ENCODE data around the gene ITIH5.

Gene ITIH5

DNA sequence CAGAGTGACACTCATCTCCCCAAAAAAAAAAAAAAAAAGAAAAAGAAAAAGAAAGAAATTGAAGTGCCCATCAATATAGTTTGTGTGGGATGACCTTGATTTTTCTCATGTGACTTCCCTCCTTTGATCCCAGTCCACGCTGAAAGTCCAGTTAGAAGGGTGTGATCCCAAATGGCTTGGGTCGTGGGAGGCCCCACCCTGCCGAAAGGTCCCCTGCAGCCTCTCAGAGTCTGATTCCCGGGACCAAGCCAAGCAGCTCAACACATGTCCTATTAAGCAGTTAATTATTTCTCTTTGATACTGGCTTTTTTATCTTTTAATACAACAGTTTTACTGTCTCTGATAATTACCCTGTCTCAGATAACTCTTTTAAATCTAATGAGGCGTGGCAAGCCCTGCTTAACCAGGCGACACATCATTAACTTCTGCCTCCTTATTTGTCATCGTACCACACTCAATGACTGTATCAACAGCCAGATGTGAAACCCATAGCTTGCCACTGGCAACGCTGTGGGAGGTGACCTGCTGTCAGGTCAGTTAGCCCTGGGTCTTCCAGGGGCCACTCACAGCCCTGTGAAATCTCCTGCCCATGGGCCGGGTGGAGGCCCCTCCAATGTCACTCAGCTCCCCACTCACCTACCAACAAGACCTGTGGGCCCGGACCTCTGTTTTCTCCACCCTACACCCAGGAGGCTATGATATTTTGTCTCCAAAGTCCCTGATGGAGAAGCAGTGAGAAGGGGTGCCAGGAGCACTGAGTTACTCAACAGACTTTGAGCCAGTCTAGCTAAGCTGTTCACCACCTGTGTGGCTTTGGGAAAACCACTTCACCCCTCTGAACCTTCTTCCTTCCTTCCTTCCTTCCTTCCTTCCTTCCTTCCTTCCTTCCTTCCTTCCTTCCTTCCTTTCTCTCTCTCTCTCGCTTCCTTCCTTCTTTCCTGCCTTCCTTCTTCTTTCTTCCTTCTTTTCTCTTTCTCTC is 146.0 kb downstream of the ITIH5 start:
- Mint-ChIP-seq H3K27me3 (peaks cover 0 to 8% of the 10 kb centered on the region in 2 donors), H3K9me3 (no peaks in the 10 kb centered on the region), H3K36me3 (ENCODE audit: insufficient read depth) (no peaks in the 10 kb centered on the region), H3K27ac (peak overlapping the region in 1 of 2 donors; percentile 39), H3K4me1 (ENCODE audit: low read depth in 2 of 2) (peaks cover 13 to 17% of the 10 kb centered on the region in 2 donors), H3K4me3 (no peak overlapping the region)
- ATAC-seq (replicated peaks), result no peak
- DNase-seq, result no peak

GRCh38 chr10:7519351-7519750 is 147.4 kb downstream of the ITIH5 start:
- ATAC-seq (replicated peaks), result no peak
- Mint-ChIP-seq H3K4me1 (ENCODE audit: low read depth in 2 of 2) (peaks cover 10 to 19% of the 10 kb centered on the region in 2 donors), H3K9me3 (no peaks in the 10 kb centered on the region), H3K27ac (peak overlapping the region in 1 of 2 donors; percentile 76), H3K4me3 (no peak overlapping the region), H3K27me3 (no peaks in the 10 kb centered on the region), H3K36me3 (ENCODE audit: insufficient read depth) (no peaks in the 10 kb centered on the region)
- DNase-seq, result no peak

- Mint-ChIP-seq H3K4me1 (ENCODE audit: low read depth in 2 of 2) (peaks cover 11 to 26% of the 10 kb centered on the region in 2 donors), H3K36me3 (ENCODE audit: insufficient read depth) (no peaks in the 10 kb centered on the region), H3K4me3 (no peak overlapping the region), H3K27me3 (no peaks in the 10 kb centered on the region), H3K9me3 (no peaks in the 10 kb centered on the region), H3K27ac (peak overlapping the region; percentile 8 to 64)
- ATAC-seq (replicated peaks) (no peak), DNase-seq (no peak)
These were observed 148.1 kb downstream of the ITIH5 start for GRCh38 chr10:7518693-7519092.

- no peak overlapping the region for H3K27ac Mint-ChIP-seq
- no peak for DNase-seq
- peaks cover 11 to 33% of the 10 kb centered on the region in 2 donors for H3K4me1 Mint-ChIP-seq (ENCODE audit: low read depth in 2 of 2)
- H3K4me3 Mint-ChIP-seq, result no peak overlapping the region
- H3K36me3 Mint-ChIP-seq (ENCODE audit: insufficient read depth), result peaks cover 3% of the 10 kb centered on the region
- H3K9me3 Mint-ChIP-seq, result peaks cover 2 to 3% of the 10 kb centered on the region in 2 donors
- no peaks in the 10 kb centered on the region for H3K27me3 Mint-ChIP-seq
- ATAC-seq (replicated peaks), result no peak
These were observed 151.3 kb downstream of the ITIH5 start for GRCh38 chr10:7515439-7515838.

GRCh38 chr10:7513936-7514335 is 152.8 kb downstream of the ITIH5 start:
- Mint-ChIP-seq H3K4me1 (ENCODE audit: low read depth in 2 of 2) (peaks cover 14 to 33% of the 10 kb centered on the region in 2 donors), H3K27me3 (no peaks in the 10 kb centered on the region), H3K9me3 (peaks cover 10 to 14% of the 10 kb centered on the region in 2 donors), H3K36me3 (ENCODE audit: insufficient read depth) (peaks cover 3% of the 10 kb centered on the region), H3K27ac (peak overlapping the region; percentile 7 to 75), H3K4me3 (peak overlapping the region in 1 of 2 donors; percentile 39)
- DNase-seq (no peak), ATAC-seq (replicated peaks) (no peak)

GRCh38 chr10:7513455-7513854 is 153.3 kb downstream of the ITIH5 start:
- no peaks in the 10 kb centered on the region for H3K27me3 Mint-ChIP-seq
- peak overlapping the region in 1 of 2 donors; percentile 39 for H3K4me3 Mint-ChIP-seq
- peaks cover 3% of the 10 kb centered on the region for H3K36me3 Mint-ChIP-seq (ENCODE audit: insufficient read depth)
- ATAC-seq (replicated peaks), result no peak
- H3K27ac Mint-ChIP-seq, result peak overlapping the region; percentile 7 to 75
- peaks cover 10 to 14% of the 10 kb centered on the region in 2 donors for H3K9me3 Mint-ChIP-seq
- peaks cover 17 to 37% of the 10 kb centered on the region in 2 donors for H3K4me1 Mint-ChIP-seq (ENCODE audit: low read depth in 2 of 2)
- no peak for DNase-seq

- peak; percentile 7 for ATAC-seq (replicated peaks)
These were observed 154.3 kb downstream of the ITIH5 start for GRCh38 chr10:7512487-7512886.

GRCh38 chr10:7511612-7512011 is 155.2 kb downstream of the ITIH5 start:
- Mint-ChIP-seq H3K27me3 (no peaks in the 10 kb centered on the region), H3K4me3 (no peak overlapping the region), H3K9me3 (peaks cover 10 to 14% of the 10 kb centered on the region in 2 donors), H3K4me1 (ENCODE audit: low read depth in 2 of 2) (peaks cover 32 to 52% of the 10 kb centered on the region in 2 donors), H3K36me3 (ENCODE audit: insufficient read depth) (peaks cover 5% of the 10 kb centered on the region), H3K27ac (peak overlapping the region; percentile 35 to 37)
- DNase-seq (no peak), ATAC-seq (replicated peaks) (no peak)

More at GRCh38 chr10:7512487-7512886, 154.3 kb downstream of the ITIH5 start:
- peaks cover 25 to 44% of the 10 kb centered on the region in 2 donors for H3K4me1 Mint-ChIP-seq (ENCODE audit: low read depth in 2 of 2)
- peak overlapping the region; percentile 1 to 62 for H3K4me3 Mint-ChIP-seq
- peaks cover 5% of the 10 kb centered on the region for H3K36me3 Mint-ChIP-seq (ENCODE audit: insufficient read depth)
- DNase-seq, result no peak
- no peaks in the 10 kb centered on the region for H3K27me3 Mint-ChIP-seq
- peak overlapping the region; percentile 35 to 37 for H3K27ac Mint-ChIP-seq
- peaks cover 10 to 14% of the 10 kb centered on the region in 2 donors for H3K9me3 Mint-ChIP-seq
